T47D (cell line): Measurements from ENCODE around the gene PRIMPOL.

ENCODE experiments used
- DNase-seq, 2 experiments: peaks; one replicate each; pipeline versions ENCODE4 v3.0.0 to v3.0.0-alpha.2; 2011 to 2012; ENCODE audit warnings: low read depth in 1 of 2, low spot score in 1 of 2
- JUND ChIP-seq: IDR thresholded peaks from 2 replicates; pipeline ENCODE4 v1.6.1; 2012; ENCODE audit warnings: low read depth
- in situ Hi-C: cut with HindIII; loops from 2 replicates; pipeline ENCODE4 v1.10.0; 2016; ENCODE audit warnings: low sequenced_read_pairs, low pct_unique_long_range_greater_than_20kb

PRIMPOL gene

GRCh38 chr4:184664445-184665210 is 15.1 kb downstream of the PRIMPOL start:
- in situ Hi-C loops = no loop called here
- TF ChIP-seq JUND = no peak
- peak in 1 of 2 experiments; percentile 28 for DNase-seq

- DNase-seq = no peak
- in situ Hi-C loops = no loop called here
- no peak for TF ChIP-seq JUND
Observed at GRCh38 chr4:184666670-184667069, 17.1 kb downstream of the PRIMPOL start.

GRCh38 chr4:184668096-184668495 is 18.6 kb downstream of the PRIMPOL start:
- in situ Hi-C loops = no loop called here
- DNase-seq = no peak
- no peak for TF ChIP-seq JUND

DNA sequence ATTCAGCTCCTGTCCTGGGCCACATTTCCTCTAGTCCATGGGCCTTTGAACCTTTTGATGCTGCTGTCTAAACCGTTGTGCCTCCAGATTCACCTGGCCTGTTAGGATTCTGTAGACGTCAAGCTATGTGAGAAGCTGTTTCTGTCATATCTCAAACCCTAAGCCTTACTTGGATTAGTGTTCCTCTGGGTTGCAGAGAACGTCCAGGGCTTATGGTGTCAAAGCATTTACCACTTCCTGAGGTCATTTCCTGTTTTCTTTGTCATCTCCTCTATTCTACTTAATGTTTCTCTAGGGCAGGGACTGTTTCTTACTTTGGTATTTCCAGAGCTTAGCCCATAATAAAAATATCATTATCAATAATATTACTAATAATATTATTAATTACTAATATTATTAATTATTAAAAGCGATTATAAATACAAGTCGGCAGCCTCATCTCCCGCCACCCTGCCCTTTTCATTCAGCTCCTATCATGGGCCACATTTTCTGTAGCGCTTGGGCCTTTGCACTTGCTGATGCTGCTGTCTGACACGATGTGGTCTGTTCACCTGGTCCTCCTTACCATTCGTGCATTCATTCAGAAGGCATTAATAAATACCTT is 19.1 kb downstream of the PRIMPOL start:
- DNase-seq = no peak
- no peak for TF ChIP-seq JUND
- in situ Hi-C loops = no loop called here

DNA sequence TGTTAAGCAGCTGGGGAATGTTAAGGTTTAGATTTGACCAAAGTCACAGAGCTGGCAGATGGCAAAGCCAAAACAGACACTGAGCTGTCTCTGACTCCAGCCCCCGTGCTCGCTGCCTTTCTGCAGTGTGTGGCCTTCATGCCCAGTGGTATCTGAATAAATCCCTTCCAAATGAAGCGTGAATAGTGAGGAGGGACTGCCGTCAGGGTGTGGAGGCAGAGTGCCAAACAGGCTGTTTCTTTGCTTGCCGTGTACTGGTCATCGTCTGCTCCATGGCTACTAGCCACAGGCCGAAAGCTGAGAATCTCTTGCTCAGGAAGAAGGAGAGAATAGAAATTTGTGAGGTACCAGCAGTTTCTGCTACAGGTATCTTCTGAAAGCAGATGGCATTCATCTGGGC is 19.7 kb downstream of the PRIMPOL start:
- in situ Hi-C loops = no loop called here
- no peak for TF ChIP-seq JUND
- DNase-seq = no peak

DNA sequence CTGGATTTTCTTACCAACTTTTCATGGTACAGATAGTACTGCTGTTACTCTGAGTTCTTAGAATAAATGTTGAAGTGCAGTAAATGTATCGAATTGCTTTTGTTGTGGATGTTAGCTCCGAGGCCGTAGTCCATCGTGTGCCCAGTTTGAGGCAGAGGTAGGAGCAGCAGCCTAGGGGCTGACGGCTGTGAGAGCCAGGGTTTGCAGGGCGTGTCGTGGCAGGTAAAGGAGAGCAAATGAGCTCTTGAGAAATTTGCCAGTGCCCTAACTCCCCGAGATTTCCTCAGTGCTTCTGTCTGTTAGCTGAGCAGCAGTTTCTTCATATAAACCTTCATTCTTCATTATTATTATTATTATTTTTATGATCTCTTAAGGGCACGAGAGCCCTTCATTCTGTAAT is 21.6 kb downstream of the PRIMPOL start:
- in situ Hi-C loops = no loop called here
- no peak for TF ChIP-seq JUND
- DNase-seq = no peak

DNA sequence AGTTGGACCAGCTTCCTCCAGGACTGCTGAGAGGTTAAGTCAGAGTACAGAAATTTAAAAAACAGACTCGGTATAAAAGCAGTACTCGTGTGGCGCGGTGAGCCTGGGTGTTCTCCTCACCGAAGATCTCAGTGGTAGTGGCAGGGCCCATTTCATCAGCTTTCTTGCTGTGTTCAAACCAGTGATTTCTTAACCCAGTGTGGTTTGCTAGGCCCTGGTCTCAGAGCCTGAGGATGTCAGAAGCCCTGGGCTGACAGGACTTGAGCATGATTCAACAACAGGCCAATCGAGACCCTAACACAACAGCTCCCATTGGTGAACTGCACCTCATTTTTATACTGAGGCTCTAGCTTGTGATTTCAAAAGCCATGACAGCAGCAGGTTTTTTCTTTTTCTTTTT is 23.2 kb downstream of the PRIMPOL start:
- no peak for DNase-seq
- TF ChIP-seq JUND = no peak
- in situ Hi-C loops = no loop called here

GRCh38 chr4:184674011-184674410 is 24.5 kb downstream of the PRIMPOL start:
- no peak for DNase-seq
- in situ Hi-C loops = no loop called here
- TF ChIP-seq JUND = no peak

GRCh38 chr4:184675018-184675417 is 25.5 kb downstream of the PRIMPOL start:
- no peak for TF ChIP-seq JUND
- in situ Hi-C loops = no loop called here
- DNase-seq = no peak

GRCh38 chr4:184675821-184676492 is 26.4 kb downstream of the PRIMPOL start:
- peak in 1 of 2 experiments; percentile 15 for DNase-seq
- in situ Hi-C loops = no loop called here

DNA sequence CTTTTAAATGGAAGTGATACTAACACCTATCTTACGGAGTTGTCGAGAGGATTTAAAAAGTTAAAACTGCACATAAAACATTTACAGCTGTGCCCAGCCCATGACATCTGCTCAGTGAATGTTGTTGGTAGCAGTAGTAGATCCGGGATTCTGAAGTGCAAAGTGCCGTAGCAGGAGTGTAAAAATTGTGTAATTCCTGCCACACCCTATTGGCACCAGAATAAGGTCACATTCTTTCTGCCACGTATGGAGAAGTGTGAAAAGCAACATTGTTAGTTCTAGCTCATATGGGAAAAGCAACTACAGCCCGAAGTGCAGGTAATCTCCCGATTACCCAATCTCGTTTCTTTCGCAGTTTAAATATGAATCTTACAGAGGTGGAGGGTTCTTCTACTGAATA is 31.2 kb downstream of the PRIMPOL start:
- in situ Hi-C loops = no loop called here
- no peak for DNase-seq

More at GRCh38 chr4:184675821-184676492, 26.4 kb downstream of the PRIMPOL start:
- TF ChIP-seq JUND = no peak

DNA sequence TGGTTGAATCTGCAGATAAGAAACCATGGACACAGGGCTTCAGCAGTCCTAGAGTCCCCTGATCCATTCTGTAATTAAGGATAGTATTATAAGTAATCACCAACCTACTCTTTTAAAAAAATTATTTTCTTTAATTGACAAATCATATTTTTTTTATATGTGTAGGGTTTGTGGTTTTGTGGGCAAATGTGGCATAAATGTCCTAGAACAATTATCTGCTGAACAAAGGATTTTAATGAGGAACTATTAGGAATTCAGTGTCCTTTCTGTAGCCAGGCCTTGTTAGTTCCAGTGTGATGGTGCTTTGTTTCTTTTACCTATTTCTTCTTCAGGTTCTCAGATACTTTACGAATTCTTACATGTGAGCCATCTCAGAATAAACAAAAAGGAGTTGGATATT is 32.4 kb downstream of the PRIMPOL start:
- DNase-seq = no peak
- in situ Hi-C loops = no loop called here
- no peak for TF ChIP-seq JUND

More for the DNA sequence above, 31.2 kb downstream of the PRIMPOL start:
- no peak for TF ChIP-seq JUND

DNA sequence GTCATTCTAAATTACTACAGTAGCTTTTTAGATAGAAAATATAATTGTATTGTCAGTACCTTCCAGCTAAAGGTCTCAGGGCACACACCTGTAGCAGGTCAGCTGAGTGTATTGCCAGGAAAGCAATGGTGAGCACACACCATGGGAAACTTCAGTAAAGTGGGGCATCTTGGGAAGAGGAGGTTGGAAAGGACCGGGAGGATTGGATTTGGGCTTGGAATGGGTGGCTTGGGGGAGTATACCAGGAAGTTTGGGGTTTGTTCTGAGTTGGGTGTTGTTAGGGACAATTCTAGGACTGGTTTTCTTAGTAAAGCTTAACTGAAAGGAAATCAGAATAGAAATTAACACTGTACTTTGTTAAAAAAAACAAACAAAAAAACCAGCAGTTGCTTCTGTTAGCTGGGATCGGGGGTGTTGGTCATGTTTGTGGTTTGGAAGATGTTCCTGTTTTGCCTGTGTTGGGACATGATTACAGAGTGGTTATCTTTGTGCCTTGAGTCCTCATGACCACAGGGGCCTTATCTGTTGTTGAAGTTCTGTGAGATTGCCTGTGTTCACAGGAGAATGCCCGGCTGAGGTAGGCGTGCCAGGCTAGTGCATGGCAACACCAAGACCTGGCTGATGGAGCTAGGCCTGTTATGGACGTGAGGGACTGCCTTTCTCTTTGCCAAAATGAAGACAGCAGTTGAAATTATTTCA is 35.1 kb downstream of the PRIMPOL start:
- no peak for TF ChIP-seq JUND
- no peak for DNase-seq
- in situ Hi-C loops = no loop called here
